ENCODE measurements around the gene TJP2. TPM values are rescaled to one million over a fixed set of nuclear protein-coding genes. Genes with fewer than 3 reads are reported as not detected.

TJP2 gene
- total RNA-seq, 1 experiment from 2014 or later, result 106 TPM

DNA sequence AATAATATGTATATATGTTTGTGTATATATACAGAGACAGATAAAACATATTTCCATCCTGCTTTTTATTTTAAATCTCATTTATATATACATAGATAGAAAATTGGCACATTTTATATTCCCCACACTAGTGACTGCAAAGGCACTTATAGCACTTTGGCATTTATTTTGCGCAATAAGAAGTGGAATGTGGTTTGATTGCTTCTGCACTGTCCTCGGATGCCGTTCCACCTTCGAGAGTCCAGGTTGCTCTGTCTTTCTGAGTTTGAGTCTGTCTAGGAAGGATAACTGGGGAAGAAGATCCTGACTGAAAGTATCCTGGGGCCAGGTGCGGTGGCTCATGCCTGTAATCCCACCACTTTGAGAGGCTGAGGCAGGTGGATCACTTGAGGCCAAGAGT, 84.5 kb downstream of the TJP2 start:
- intact Hi-C loops (cut with micrococcal nuclease), result no loop called here
- Histone ChIP-seq H3K4me1 (ENCODE audit: insufficient read depth, low read length) (no peaks in the 10 kb centered on the region), H3K9me2 (replicated peaks; ENCODE audit: low read length) (no peaks in the 10 kb centered on the region), H3K4me2 (ENCODE audit: low read length) (no peak overlapping the region), H3K4me3 (ENCODE audit: low read length) (no peak overlapping the region), H3K9me3 (ENCODE audit: low read length) (no peaks in the 10 kb centered on the region), H3K9ac (ENCODE audit: low read length) (no peak overlapping the region), H2AFZ (ENCODE audit: low read length) (no peak overlapping the region), H3K79me2 (ENCODE audit: low read length) (no peaks in the 10 kb centered on the region), H3F3A (ENCODE audit: low read length, unreplicated experiment) (no peaks in the 10 kb centered on the region), H4K20me1 (ENCODE audit: low read length) (no peaks in the 10 kb centered on the region), H3K27ac (ENCODE audit: low read length) (no peak overlapping the region), H3K36me3 (ENCODE audit: low read depth, low read length) (no peaks in the 10 kb centered on the region), H3K27me3 (ENCODE audit: low read length) (no peaks in the 10 kb centered on the region)
- DNase-seq, result no peak
- no TSS peak for BruUV-seq (replicated peaks)
- ChIA-PET POLR2A (ENCODE audit: unreplicated experiment) (no interaction called here), CTCF (interaction anchor here (0.7 kb wide), 1 partner anchor 13 kb away, joined by 4 read pairs; no protein-coding TSS in a partner anchor)
- TF ChIP-seq CTCF (conservative IDR thresholded peaks at IDR 0.05; ENCODE audit: low read depth, low read length) (no peak), EZH2phosphoT487 (IDR thresholded peaks at IDR 0.05; ENCODE audit: borderline replicate concordance, low read length) (no peak), EZH2 (IDR thresholded peaks at IDR 0.05; ENCODE audit: low read length, unreplicated experiment) (no peak)
- no peak for ATAC-seq

DNA sequence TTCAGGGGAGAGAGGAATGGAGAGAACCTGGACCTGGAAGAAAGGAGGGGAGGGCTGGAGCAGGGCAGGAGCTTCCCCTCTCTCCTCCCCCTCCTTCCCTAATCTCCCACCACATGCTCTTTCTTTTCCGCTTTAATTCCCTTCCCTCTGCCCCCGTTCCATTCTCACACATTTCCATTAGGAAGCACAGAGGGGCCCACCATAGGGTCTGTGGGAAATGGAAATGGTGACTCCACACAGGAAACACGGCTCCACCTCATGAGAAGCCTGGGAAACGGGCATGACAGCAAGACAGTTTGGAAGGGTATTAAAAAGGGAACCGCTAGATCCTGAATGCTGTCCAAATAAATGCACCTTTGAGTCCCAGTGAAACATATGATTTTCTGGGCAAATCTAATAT, 86.1 kb downstream of the TJP2 start:
- no peak for DNase-seq
- Histone ChIP-seq H3K4me1 (ENCODE audit: insufficient read depth, low read length) (no peaks in the 10 kb centered on the region), H3K27me3 (ENCODE audit: low read length) (no peaks in the 10 kb centered on the region), H3K9me3 (ENCODE audit: low read length) (no peaks in the 10 kb centered on the region), H3K4me2 (ENCODE audit: low read length) (no peak overlapping the region), H3K9me2 (replicated peaks; ENCODE audit: low read length) (no peaks in the 10 kb centered on the region), H3K36me3 (ENCODE audit: low read depth, low read length) (no peaks in the 10 kb centered on the region), H3K4me3 (ENCODE audit: low read length) (no peak overlapping the region), H4K20me1 (ENCODE audit: low read length) (no peaks in the 10 kb centered on the region), H2AFZ (ENCODE audit: low read length) (no peak overlapping the region), H3K9ac (ENCODE audit: low read length) (no peak overlapping the region), H3K27ac (ENCODE audit: low read length) (no peak overlapping the region), H3F3A (ENCODE audit: low read length, unreplicated experiment) (no peaks in the 10 kb centered on the region), H3K79me2 (ENCODE audit: low read length) (no peaks in the 10 kb centered on the region)
- intact Hi-C loops (cut with micrococcal nuclease), result no loop called here
- ChIA-PET CTCF (no interaction called here), POLR2A (ENCODE audit: unreplicated experiment) (no interaction called here)
- no TSS peak for BruUV-seq (replicated peaks)
- TF ChIP-seq EZH2 (IDR thresholded peaks at IDR 0.05; ENCODE audit: low read length, unreplicated experiment), result no peak
- TF ChIP-seq CTCF (conservative IDR thresholded peaks at IDR 0.05; ENCODE audit: low read depth, low read length), result no peak
- no peak for TF ChIP-seq EZH2phosphoT487 (IDR thresholded peaks at IDR 0.05; ENCODE audit: borderline replicate concordance, low read length)
- no peak for ATAC-seq

DNA sequence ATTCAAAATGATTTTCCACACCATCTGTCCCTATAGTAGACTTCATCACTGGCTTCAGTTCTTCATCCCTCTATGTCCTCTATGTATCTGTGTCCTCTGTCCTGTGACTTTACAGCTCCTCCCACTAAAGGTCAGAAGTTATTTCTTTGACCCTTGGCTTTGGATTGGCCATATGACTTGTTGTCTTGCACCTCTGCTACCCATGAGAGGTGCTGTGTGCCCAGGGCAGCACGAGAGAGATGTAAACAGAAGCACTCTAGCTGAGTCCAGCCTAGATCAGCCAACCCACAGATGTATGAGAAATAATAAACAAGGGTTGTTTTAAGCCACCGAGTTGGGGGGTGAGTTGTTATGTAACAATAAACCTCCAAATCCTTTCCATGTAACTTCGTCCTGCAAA, 87.6 kb downstream of the TJP2 start:
- Histone ChIP-seq H3K9ac (ENCODE audit: low read length) (no peak overlapping the region), H3K27ac (ENCODE audit: low read length) (no peak overlapping the region), H3K4me2 (ENCODE audit: low read length) (no peak overlapping the region), H3K4me3 (ENCODE audit: low read length) (no peak overlapping the region), H3K36me3 (ENCODE audit: low read depth, low read length) (no peaks in the 10 kb centered on the region), H3K4me1 (ENCODE audit: insufficient read depth, low read length) (peaks cover 6% of the 10 kb centered on the region; the same call in 1 of the 2 replicates), H4K20me1 (ENCODE audit: low read length) (no peaks in the 10 kb centered on the region), H2AFZ (ENCODE audit: low read length) (no peak overlapping the region), H3K9me2 (replicated peaks; ENCODE audit: low read length) (no peaks in the 10 kb centered on the region), H3F3A (ENCODE audit: low read length, unreplicated experiment) (no peaks in the 10 kb centered on the region), H3K79me2 (ENCODE audit: low read length) (no peaks in the 10 kb centered on the region), H3K9me3 (ENCODE audit: low read length) (no peaks in the 10 kb centered on the region), H3K27me3 (ENCODE audit: low read length) (no peaks in the 10 kb centered on the region)
- no TSS peak for BruUV-seq (replicated peaks)
- no peak for DNase-seq
- intact Hi-C loops (cut with micrococcal nuclease), result no loop called here
- no peak for ATAC-seq
- POLR2A ChIA-PET (ENCODE audit: unreplicated experiment), result no interaction called here
- CTCF ChIA-PET, result no interaction called here
- no peak for TF ChIP-seq EZH2phosphoT487 (IDR thresholded peaks at IDR 0.05; ENCODE audit: borderline replicate concordance, low read length)
- TF ChIP-seq CTCF (conservative IDR thresholded peaks at IDR 0.05; ENCODE audit: low read depth, low read length), result no peak
- TF ChIP-seq EZH2 (IDR thresholded peaks at IDR 0.05; ENCODE audit: low read length, unreplicated experiment), result no peak

Measured in PC-3 (cell line).